ENCODE data around the gene SRP68.

SRP68 gene

GRCh38 chr17:76023900-76024237 is 48.4 kb downstream of the SRP68 start:
- no peak overlapping the region for H3K4me3 ChIP-seq (ENCODE audit: low read length, poor library complexity, severe bottlenecking)
- no peak for TF ChIP-seq CTCF (conservative IDR thresholded peaks at IDR 0.05; ENCODE audit: low read length)
- TF ChIP-seq EZH2phosphoT487 (IDR thresholded peaks at IDR 0.05; ENCODE audit: borderline replicate concordance): no peak
- H3K27me3 ChIP-seq (ENCODE audit: insufficient read depth, low read length, poor library complexity, severe bottlenecking): no peaks in the 10 kb centered on the region
- no peaks in the 10 kb centered on the region for H3K36me3 ChIP-seq (ENCODE audit: insufficient read depth, low read length)
- H4K20me1 ChIP-seq (ENCODE audit: insufficient read depth, low read length, poor library complexity, severe bottlenecking): no peaks in the 10 kb centered on the region
- no peaks in the 10 kb centered on the region for H3F3A ChIP-seq (ENCODE audit: low read depth)
- H3K9ac ChIP-seq (ENCODE audit: low read depth, low read length, poor library complexity, severe bottlenecking): no peak overlapping the region
- no peak overlapping the region for H3K4me2 ChIP-seq (ENCODE audit: low read depth, low read length, poor library complexity, severe bottlenecking)
- H2AFZ ChIP-seq (ENCODE audit: low read length): no peak overlapping the region
- H3K4me1 ChIP-seq (ENCODE audit: insufficient read depth, low read length, poor library complexity, severe bottlenecking): peaks cover 19% of the 10 kb centered on the region
- no peaks in the 10 kb centered on the region for H3K9me3 ChIP-seq (ENCODE audit: insufficient read depth, low read depth, low read length)
- H3K9me2 ChIP-seq (replicated peaks; ENCODE audit: low read depth, low read length): no peaks in the 10 kb centered on the region
- no peaks in the 10 kb centered on the region for H3K79me2 ChIP-seq (ENCODE audit: insufficient read depth, low read length)

- no peaks in the 10 kb centered on the region for H3F3A ChIP-seq (ENCODE audit: low read depth)
- H3K9me3 ChIP-seq (ENCODE audit: insufficient read depth, low read depth, low read length): no peaks in the 10 kb centered on the region
- H4K20me1 ChIP-seq (ENCODE audit: insufficient read depth, low read length, poor library complexity, severe bottlenecking): no peaks in the 10 kb centered on the region
Observed at GRCh38 chr17:76022973-76023899, 49.1 kb downstream of the SRP68 start.

GRCh38 chr17:76022285-76022684 is 50.0 kb downstream of the SRP68 start:
- Histone ChIP-seq H2AFZ (ENCODE audit: low read length) (no peak overlapping the region), H3K79me2 (ENCODE audit: insufficient read depth, low read length) (no peaks in the 10 kb centered on the region), H3K9ac (ENCODE audit: low read depth, low read length, poor library complexity, severe bottlenecking) (no peak overlapping the region), H3F3A (ENCODE audit: low read depth) (no peaks in the 10 kb centered on the region), H3K9me3 (ENCODE audit: insufficient read depth, low read depth, low read length) (no peaks in the 10 kb centered on the region), H3K9me2 (replicated peaks; ENCODE audit: low read depth, low read length) (no peaks in the 10 kb centered on the region), H3K4me1 (ENCODE audit: insufficient read depth, low read length, poor library complexity, severe bottlenecking) (peaks cover 11% of the 10 kb centered on the region), H3K4me2 (ENCODE audit: low read depth, low read length, poor library complexity, severe bottlenecking) (no peak overlapping the region), H4K20me1 (ENCODE audit: insufficient read depth, low read length, poor library complexity, severe bottlenecking) (no peaks in the 10 kb centered on the region), H3K36me3 (ENCODE audit: insufficient read depth, low read length) (no peaks in the 10 kb centered on the region), H3K4me3 (ENCODE audit: low read length, poor library complexity, severe bottlenecking) (no peak overlapping the region), H3K27me3 (ENCODE audit: insufficient read depth, low read length, poor library complexity, severe bottlenecking) (no peaks in the 10 kb centered on the region)
- TF ChIP-seq CTCF (conservative IDR thresholded peaks at IDR 0.05; ENCODE audit: low read length) (no peak), EZH2phosphoT487 (IDR thresholded peaks at IDR 0.05; ENCODE audit: borderline replicate concordance) (no peak)

More at GRCh38 chr17:76022973-76023899, 49.1 kb downstream of the SRP68 start:
- Histone ChIP-seq H3K4me1 (ENCODE audit: insufficient read depth, low read length, poor library complexity, severe bottlenecking) (peaks cover 13% of the 10 kb centered on the region), H3K9ac (ENCODE audit: low read depth, low read length, poor library complexity, severe bottlenecking) (no peak overlapping the region), H3K4me3 (ENCODE audit: low read length, poor library complexity, severe bottlenecking) (no peak overlapping the region), H3K4me2 (ENCODE audit: low read depth, low read length, poor library complexity, severe bottlenecking) (no peak overlapping the region), H3K79me2 (ENCODE audit: insufficient read depth, low read length) (no peaks in the 10 kb centered on the region), H3K27me3 (ENCODE audit: insufficient read depth, low read length, poor library complexity, severe bottlenecking) (no peaks in the 10 kb centered on the region), H2AFZ (ENCODE audit: low read length) (no peak overlapping the region), H3K9me2 (replicated peaks; ENCODE audit: low read depth, low read length) (no peaks in the 10 kb centered on the region), H3K36me3 (ENCODE audit: insufficient read depth, low read length) (no peaks in the 10 kb centered on the region)
- TF ChIP-seq CTCF (conservative IDR thresholded peaks at IDR 0.05; ENCODE audit: low read length): no peak
- TF ChIP-seq EZH2phosphoT487 (IDR thresholded peaks at IDR 0.05; ENCODE audit: borderline replicate concordance): no peak
